ENCODE results near the gene ATF4.

DNA sequence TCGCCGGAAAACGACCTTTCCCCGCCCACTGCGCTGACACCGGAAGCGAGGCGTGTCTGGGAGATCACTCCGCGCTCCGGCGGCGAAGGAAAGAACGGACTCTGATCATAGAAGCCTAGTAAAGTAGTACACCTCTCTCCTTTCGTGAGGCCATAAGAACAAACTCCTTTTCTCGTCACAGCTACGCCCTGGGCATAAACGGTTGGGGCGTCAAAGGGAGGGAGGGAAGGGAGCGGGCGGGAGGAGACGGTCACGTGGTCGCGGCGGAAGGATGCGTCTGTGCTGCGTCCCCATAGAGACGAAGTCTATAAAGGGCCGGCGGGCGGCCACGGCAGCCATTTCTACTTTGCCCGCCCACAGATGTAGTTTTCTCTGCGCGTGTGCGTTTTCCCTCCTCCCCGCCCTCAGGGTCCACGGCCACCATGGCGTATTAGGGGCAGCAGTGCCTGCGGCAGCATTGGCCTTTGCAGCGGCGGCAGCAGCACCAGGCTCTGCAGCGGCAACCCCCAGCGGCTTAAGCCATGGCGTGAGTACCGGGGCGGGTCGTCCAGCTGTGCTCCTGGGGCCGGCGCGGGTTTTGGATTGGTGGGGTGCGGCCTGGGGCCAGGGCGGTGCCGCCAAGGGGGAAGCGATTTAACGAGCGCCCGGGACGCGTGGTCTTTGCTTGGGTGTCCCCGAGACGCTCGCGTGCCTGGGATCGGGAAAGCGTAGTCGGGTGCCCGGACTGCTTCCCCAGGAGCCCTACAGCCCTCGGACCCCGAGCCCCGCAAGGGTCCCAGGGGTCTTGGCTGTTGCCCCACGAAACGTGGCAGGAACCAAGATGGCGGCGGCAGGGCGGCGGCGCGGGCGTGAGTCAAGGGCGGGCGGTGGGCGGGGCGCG is at the start of gene ATF4:
- TF ChIP-seq POLR2A (IDR thresholded peaks at IDR 0.05; ENCODE audit: low read length) (peak; percentile 99), GATA1 (IDR thresholded peaks at IDR 0.05; ENCODE audit: low read depth, low read length) (no peak)

All from erythroblast (primary cell).